ENCODE results near the gene SPATA6.

The SPATA6 gene

GRCh38 chr1:48495911-48496310 is 23.9 kb upstream of the SPATA6 start:
- no peak overlapping the region for H3K4me3 ChIP-seq (ENCODE audit: control insufficient read depth, low read depth, low read length)
- DNase-seq (ENCODE audit: low read depth) = no peak
- TF ChIP-seq CTCF (IDR thresholded peaks at IDR 0.05; ENCODE audit: control insufficient read depth, insufficient read depth, low read depth, low read length, missing control alignments) = no peak

- H3K4me3 ChIP-seq (ENCODE audit: control insufficient read depth, low read depth, low read length) = no peak overlapping the region
- no peak for TF ChIP-seq CTCF (IDR thresholded peaks at IDR 0.05; ENCODE audit: control insufficient read depth, insufficient read depth, low read depth, low read length, missing control alignments)
- peak; percentile 61 for DNase-seq (ENCODE audit: low read depth)
Measured at GRCh38 chr1:48495166-48495565, 23.2 kb upstream of the SPATA6 start.

- DNase-seq (ENCODE audit: low read depth) = peak; percentile 91
- H3K4me3 ChIP-seq (ENCODE audit: control insufficient read depth, low read depth, low read length) = no peak overlapping the region
- no peak for TF ChIP-seq CTCF (IDR thresholded peaks at IDR 0.05; ENCODE audit: control insufficient read depth, insufficient read depth, low read depth, low read length, missing control alignments)
Measured at GRCh38 chr1:48493970-48494769, 22.2 kb upstream of the SPATA6 start.

- H3K4me3 ChIP-seq (ENCODE audit: control insufficient read depth, low read depth, low read length) = no peak overlapping the region
- TF ChIP-seq CTCF (IDR thresholded peaks at IDR 0.05; ENCODE audit: control insufficient read depth, insufficient read depth, low read depth, low read length, missing control alignments) = no peak
Measured at GRCh38 chr1:48493041-48493440, 21.0 kb upstream of the SPATA6 start.

GRCh38 chr1:48492392-48492791 is 20.4 kb upstream of the SPATA6 start:
- no peak overlapping the region for H3K4me3 ChIP-seq (ENCODE audit: control insufficient read depth, low read depth, low read length)
- TF ChIP-seq CTCF (IDR thresholded peaks at IDR 0.05; ENCODE audit: control insufficient read depth, insufficient read depth, low read depth, low read length, missing control alignments) = no peak

More at GRCh38 chr1:48493041-48493440, 21.0 kb upstream of the SPATA6 start:
- no peak for DNase-seq (ENCODE audit: low read depth)

GRCh38 chr1:48488721-48489120 is 16.7 kb upstream of the SPATA6 start:
- DNase-seq (ENCODE audit: low read depth) = no peak
- no peak overlapping the region for H3K4me3 ChIP-seq (ENCODE audit: control insufficient read depth, low read depth, low read length)
- TF ChIP-seq CTCF (IDR thresholded peaks at IDR 0.05; ENCODE audit: control insufficient read depth, insufficient read depth, low read depth, low read length, missing control alignments) = no peak

More at GRCh38 chr1:48492392-48492791, 20.4 kb upstream of the SPATA6 start:
- DNase-seq (ENCODE audit: low read depth) = no peak
